H1 (cell line): ENCODE results near the gene KANSL1.

Source experiments
- BCL11A ChIP-seq, 2 experiments: IDR thresholded peaks; one replicate each; pipeline ENCODE4 v1.6.1; 2011; ENCODE audit warnings: low read depth in 2 of 2, low read length in 2 of 2, mild to moderate bottlenecking in 2 of 2
- CTCF ChIP-seq, 3 experiments: IDR thresholded peaks; 1 replicate in 2 of 3; 2 replicates in 1 of 3; pipeline versions ENCODE4 v1.5.1 to v1.6.1; 2011; ENCODE audit warnings: low read length in 3 of 3, mild to moderate bottlenecking in 3 of 3, inconsistent platforms in 2 of 3, low read depth in 1 of 3, moderate library complexity in 1 of 3; ENCODE audit not compliant: insufficient read depth in 1 of 3; ENCODE audit errors: control extremely low read depth in 1 of 3

- no peak for TF ChIP-seq CTCF (IDR thresholded peaks at IDR 0.05; ENCODE audit: control extremely low read depth in 1 of 3, insufficient read depth in 1 of 3, low read depth in 1 of 3, low read length in 3 of 3)
- TF ChIP-seq BCL11A (IDR thresholded peaks at IDR 0.05; ENCODE audit: low read depth in 2 of 2, low read length in 2 of 2) = no peak
These were observed 196.8 kb downstream of the KANSL1 start for GRCh38 chr17:45996282-45996937.
